Suprapubic skin (tissue), 3 donors: ENCODE measurements around the gene ZDHHC1.

Experiments
- POLR2A ChIP-seq, 2 donors: fragments of 450-650 bp; IDR thresholded peaks; one replicate each; pipeline ENCODE4 v1.6.1; 2017; ENCODE audit warnings: antibody characterized with exemption in 2 of 2, mild to moderate bottlenecking in 2 of 2, moderate library complexity in 2 of 2
- TF ChIP-seq, protein P1 (sequence below), 2 donors: fragments of 200-600 bp in 1 of 2; fragments of 450-650 bp in 1 of 2; sonication (generic) in 1 of 2; IDR thresholded peaks; one replicate each; pipeline ENCODE4 v1.5.1; 2016 to 2019; ENCODE audit warnings: antibody characterized with exemption in 2 of 2, mild to moderate bottlenecking in 1 of 2, moderate library complexity in 1 of 2

DNA sequence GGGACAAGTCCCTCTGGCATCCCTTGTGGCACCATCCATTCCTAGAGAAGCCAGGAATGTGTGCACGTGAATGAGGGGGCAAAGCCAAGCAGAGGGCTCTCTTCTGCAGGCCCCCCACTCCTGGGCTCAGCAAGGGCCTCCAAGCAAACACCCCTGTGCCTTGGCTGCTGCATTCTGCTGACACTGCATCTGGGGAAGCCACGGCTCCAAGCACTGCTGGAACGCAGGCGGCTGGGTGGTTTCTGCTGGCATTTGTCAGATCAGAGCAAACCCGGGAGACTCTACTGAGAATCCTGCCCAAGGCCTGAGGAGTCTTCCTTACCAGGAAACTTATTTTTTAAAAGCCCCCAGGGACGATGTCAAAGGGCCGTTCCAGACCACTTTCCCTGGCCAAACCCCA, 41.3 kb upstream of the ZDHHC1 start:
- TF ChIP-seq, protein P1, sequence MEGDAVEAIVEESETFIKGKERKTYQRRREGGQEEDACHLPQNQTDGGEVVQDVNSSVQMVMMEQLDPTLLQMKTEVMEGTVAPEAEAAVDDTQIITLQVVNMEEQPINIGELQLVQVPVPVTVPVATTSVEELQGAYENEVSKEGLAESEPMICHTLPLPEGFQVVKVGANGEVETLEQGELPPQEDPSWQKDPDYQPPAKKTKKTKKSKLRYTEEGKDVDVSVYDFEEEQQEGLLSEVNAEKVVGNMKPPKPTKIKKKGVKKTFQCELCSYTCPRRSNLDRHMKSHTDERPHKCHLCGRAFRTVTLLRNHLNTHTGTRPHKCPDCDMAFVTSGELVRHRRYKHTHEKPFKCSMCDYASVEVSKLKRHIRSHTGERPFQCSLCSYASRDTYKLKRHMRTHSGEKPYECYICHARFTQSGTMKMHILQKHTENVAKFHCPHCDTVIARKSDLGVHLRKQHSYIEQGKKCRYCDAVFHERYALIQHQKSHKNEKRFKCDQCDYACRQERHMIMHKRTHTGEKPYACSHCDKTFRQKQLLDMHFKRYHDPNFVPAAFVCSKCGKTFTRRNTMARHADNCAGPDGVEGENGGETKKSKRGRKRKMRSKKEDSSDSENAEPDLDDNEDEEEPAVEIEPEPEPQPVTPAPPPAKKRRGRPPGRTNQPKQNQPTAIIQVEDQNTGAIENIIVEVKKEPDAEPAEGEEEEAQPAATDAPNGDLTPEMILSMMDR (IDR thresholded peaks at IDR 0.05): no peak
- no peak for TF ChIP-seq POLR2A (IDR thresholded peaks at IDR 0.05)
